BLaER1 treated with 17β-estradiol and CSF1 and Interleukin-3, amounts not matched to agents 10 nM and 100 nM (cell line): Measurements from ENCODE around the gene REPS2.

ENCODE experiments used
- H3K27ac ChIP-seq, 11 experiments: shearing (Covaris generic); formaldehyde crosslinking; 2 replicates each; pipeline ENCODE4 v1.8.1; 2022
- H3K27me3 ChIP-seq, 11 experiments: shearing (Covaris generic); formaldehyde crosslinking; 2 replicates each; pipeline ENCODE4 v1.8.1; 2022
- H3K36me3 ChIP-seq, 11 experiments: shearing (Covaris generic); formaldehyde crosslinking; 2 replicates each; pipeline ENCODE4 v1.8.1; 2022
- H3K4me1 ChIP-seq, 10 experiments: shearing (Covaris generic); formaldehyde crosslinking; 2 replicates each; pipeline ENCODE4 v1.8.1; 2022
- H3K4me2 ChIP-seq, 11 experiments: shearing (Covaris generic); formaldehyde crosslinking; 2 replicates each; pipeline ENCODE4 v1.8.1; 2022
- H3K4me3 ChIP-seq, 10 experiments: shearing (Covaris generic); formaldehyde crosslinking; 2 replicates each; pipeline ENCODE4 v1.8.1; 2022
- H3K9ac ChIP-seq, 11 experiments: shearing (Covaris generic); formaldehyde crosslinking; 2 replicates each; pipeline ENCODE4 v1.8.1; 2022
- H3K9me3 ChIP-seq, 11 experiments: shearing (Covaris generic); formaldehyde crosslinking; replicated peaks in 1 of 11; 2 replicates each; pipeline ENCODE4 v1.8.1; 2022
- H4K20me1 ChIP-seq, 11 experiments: shearing (Covaris generic); formaldehyde crosslinking; 2 replicates each; pipeline ENCODE4 v1.8.1; 2022
- Cebpa-rat ChIP-seq, 11 experiments: shearing (Covaris generic); IDR thresholded peaks; 2 replicates each; pipeline ENCODE4 v1.8.1; 2022

REPS2 gene

DNA sequence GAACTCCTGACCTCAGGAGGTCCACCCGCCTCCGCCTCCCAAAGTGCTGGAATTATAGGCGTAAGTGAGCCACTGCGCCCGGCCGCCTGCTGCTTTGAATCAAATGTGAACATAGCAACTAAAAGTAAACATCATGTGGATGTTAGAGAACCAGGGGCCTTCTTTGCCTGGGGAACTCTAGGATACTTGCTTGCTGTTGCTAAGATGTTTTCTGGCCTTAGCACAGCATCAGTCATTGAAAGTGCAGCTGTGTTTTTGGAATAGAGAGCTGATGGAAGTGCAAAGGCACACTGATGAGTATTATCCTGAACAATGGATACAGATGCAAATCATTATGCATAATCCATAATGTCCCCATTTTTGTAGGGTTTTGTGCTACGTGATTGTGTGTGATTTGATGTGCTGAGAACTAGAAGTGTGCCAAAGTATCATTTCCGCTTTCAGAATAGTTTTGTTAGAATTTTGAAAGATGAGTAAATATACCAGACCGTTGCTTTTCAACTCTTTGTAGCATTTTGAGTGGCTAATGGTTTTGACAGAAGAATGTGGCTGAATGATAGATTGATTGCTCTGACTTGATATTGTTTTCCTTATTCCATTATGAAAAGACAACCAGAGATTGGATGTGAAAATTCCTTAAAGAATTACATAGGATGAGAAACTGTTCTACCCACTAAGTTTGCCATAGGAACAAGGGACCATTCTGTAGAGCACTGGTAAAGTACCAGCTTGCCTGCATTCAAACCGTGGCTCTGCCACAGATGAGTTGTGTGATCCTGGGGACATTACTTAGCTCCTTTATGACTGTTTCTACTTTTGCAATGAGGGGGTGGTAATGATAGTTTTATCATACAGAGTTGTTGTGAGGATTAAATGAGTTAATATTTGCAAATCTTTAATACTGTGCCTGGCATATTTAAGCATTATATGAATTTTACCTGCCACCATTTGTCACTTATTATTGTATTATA is 74.7 kb downstream of the REPS2 start:
- TF ChIP-seq Cebpa-rat (IDR thresholded peaks at IDR 0.05), result no peak
- Histone ChIP-seq H3K4me2 (peak overlapping the region in 2 of 11 experiments; percentile 32 to 46; a peak in 4 of 22 replicates), H3K9ac (no peak overlapping the region), H3K27ac (no peak overlapping the region), H3K27me3 (peaks cover 75 to 100% (median 92%) of the 10 kb centered on the region in 11 experiments), H3K9me3 (no peaks in the 10 kb centered on the region), H3K36me3 (no peaks in the 10 kb centered on the region), H4K20me1 (peaks cover 0 to 6% (median 0%) of the 10 kb centered on the region in 11 experiments; a peak in 1 of 22 replicates), H3K4me3 (no peak overlapping the region), H3K4me1 (peaks cover 0 to 32% (median 14%) of the 10 kb centered on the region in 10 experiments; a peak in 16 of 20 replicates)

DNA sequence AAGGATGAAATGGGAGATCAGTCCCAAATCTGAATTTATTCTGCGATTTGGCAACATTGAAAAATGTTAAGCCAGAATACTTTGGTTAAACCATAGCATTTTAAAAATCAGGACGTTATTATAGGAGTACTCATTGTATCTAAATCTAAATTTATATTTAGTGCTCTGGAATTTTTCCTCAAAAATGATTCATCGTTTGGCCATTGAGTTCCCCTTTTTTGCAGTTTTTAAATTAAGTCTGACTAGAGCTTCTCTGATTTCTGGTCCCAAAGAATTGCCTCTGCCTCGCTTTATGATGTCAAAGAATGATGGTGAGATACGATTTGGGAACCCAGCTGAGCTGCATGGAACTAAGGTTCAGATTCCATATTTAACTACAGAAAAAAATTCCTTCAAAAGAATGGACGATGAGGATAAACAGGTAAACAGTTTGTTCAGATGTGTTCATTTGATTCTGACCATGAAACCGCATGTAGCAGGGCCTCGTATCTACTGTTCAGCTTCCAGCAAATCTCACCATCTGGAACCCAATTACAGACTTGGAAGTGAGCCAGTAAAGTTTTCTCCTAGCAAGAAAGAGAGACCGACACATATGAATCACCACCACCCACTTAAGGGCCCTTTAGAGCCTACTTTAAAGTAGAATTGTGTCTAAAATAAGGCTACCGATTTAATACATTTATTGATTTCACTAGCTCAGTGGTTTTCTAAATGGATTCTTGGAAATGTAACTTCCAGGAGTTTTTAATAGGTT is 75.6 kb downstream of the REPS2 start:
- Histone ChIP-seq H3K27me3 (peaks cover 82 to 100% (median 94%) of the 10 kb centered on the region in 11 experiments), H3K9me3 (no peaks in the 10 kb centered on the region), H3K4me1 (peaks cover 0 to 32% (median 14%) of the 10 kb centered on the region in 10 experiments; a peak in 16 of 20 replicates), H3K9ac (no peak overlapping the region), H3K4me2 (peak overlapping the region in 5 of 11 experiments; percentile 2 to 46 (median 14); a peak in 5 of 22 replicates), H4K20me1 (peaks cover 0 to 6% (median 0%) of the 10 kb centered on the region in 11 experiments; a peak in 1 of 22 replicates), H3K27ac (no peak overlapping the region), H3K36me3 (no peaks in the 10 kb centered on the region), H3K4me3 (no peak overlapping the region)
- no peak for TF ChIP-seq Cebpa-rat (IDR thresholded peaks at IDR 0.05)

DNA sequence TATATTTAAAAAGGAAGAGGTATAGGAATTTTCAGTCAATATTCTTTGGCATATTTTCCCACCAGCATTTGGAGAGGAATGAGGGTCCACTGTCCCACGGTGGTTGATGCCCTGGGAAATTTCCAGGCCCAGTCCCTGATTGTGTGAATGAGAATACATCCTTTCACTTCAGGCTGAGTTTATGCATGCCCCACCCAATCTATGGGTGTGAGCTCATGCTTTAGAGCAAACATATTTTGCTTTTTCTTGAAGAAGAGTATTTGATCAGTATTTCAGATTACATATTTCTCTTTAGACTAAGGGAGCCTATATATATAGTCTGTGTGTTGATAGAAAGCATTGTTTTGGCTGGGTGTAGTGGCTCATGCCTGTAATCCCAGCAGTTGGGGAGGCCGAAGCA is 77.2 kb downstream of the REPS2 start:
- H3K27me3 ChIP-seq, result peaks cover 92 to 100% (median 99%) of the 10 kb centered on the region in 11 experiments
- peaks cover 0 to 6% (median 0%) of the 10 kb centered on the region in 11 experiments; a peak in 3 of 22 replicates for H4K20me1 ChIP-seq
- peaks cover 0 to 32% (median 14%) of the 10 kb centered on the region in 10 experiments; a peak in 16 of 20 replicates for H3K4me1 ChIP-seq
- H3K4me2 ChIP-seq, result no peak overlapping the region; a peak in 2 of 22 replicates
- no peak overlapping the region for H3K9ac ChIP-seq
- no peaks in the 10 kb centered on the region for H3K36me3 ChIP-seq
- no peak overlapping the region for H3K4me3 ChIP-seq
- H3K9me3 ChIP-seq, result no peaks in the 10 kb centered on the region
- H3K27ac ChIP-seq, result peak overlapping the region in 1 of 11 experiments; percentile 43; a peak in 2 of 22 replicates
- TF ChIP-seq Cebpa-rat (IDR thresholded peaks at IDR 0.05), result no peak

DNA sequence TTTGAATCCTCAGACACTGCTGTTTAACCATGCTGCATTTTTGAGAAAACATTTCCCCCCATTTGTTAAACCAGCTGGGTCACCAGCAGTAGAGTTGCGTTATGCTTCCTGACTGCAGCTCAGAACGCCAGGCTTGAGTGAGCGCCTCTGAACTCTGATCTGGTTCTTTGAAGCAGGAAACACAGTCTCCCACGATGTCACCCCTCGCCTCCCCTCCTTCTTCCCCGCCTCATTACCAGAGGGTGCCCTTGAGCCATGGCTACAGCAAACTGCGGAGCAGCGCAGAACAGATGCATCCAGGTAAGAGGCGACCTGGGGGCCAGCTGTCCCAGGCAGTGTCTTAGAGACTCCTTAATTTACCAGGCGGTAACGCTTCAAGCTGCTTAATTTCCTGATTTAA is 78.4 kb downstream of the REPS2 start:
- H3K4me2 ChIP-seq, result peak overlapping the region in 10 of 11 experiments; percentile 8 to 56 (median 40); a peak in 17 of 22 replicates

DNA sequence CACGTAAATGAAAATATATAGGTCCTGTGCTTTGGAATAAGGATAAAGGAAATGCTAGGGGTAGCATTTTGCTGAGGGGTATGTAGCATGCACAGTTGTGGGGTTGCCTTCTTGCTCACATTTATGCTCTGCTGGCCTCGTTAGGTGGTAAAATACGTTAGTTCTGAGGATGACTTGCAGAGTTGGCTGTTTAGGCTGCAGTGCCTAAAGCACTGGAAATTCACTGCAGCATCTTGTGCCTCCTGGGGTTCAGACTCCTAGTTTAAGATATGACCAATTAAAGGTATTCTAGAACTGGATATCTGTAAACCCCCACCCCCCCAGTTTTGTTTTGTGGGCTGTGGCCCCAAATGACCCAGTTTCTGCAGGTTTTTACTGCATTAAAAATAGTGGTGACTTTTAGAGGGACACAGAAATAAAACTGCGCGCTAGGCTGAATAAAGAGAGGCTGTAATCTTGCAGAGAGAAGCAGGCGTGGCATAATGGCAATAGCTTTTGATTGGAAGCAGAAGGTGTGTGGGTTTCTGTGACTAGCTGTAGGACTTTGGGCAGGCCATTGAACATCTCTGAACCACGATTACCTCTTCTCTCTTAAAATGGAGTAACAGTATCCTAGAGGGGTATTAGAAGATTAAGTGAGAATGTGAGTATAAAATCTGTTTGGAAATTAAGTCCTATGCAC is 79.3 kb downstream of the REPS2 start:
- Histone ChIP-seq H3K27me3 (peaks cover 93 to 100% (median 99%) of the 10 kb centered on the region in 11 experiments), H3K27ac (no peak overlapping the region), H3K36me3 (no peaks in the 10 kb centered on the region), H4K20me1 (peaks cover 0 to 6% (median 0%) of the 10 kb centered on the region in 11 experiments; a peak in 3 of 22 replicates), H3K9ac (no peak overlapping the region), H3K4me2 (no peak overlapping the region; a peak in 2 of 22 replicates), H3K4me1 (peaks cover 0 to 32% (median 14%) of the 10 kb centered on the region in 10 experiments; a peak in 16 of 20 replicates), H3K4me3 (no peak overlapping the region), H3K9me3 (no peaks in the 10 kb centered on the region)
- TF ChIP-seq Cebpa-rat (IDR thresholded peaks at IDR 0.05), result no peak

More for the DNA sequence above, 78.4 kb downstream of the REPS2 start:
- Histone ChIP-seq H3K9me3 (no peaks in the 10 kb centered on the region), H3K27ac (peak overlapping the region in 4 of 11 experiments; percentile 16 to 45 (median 36); a peak in 5 of 22 replicates), H4K20me1 (peaks cover 0 to 6% (median 0%) of the 10 kb centered on the region in 11 experiments; a peak in 3 of 22 replicates), H3K4me3 (no peak overlapping the region), H3K4me1 (peaks cover 0 to 32% (median 14%) of the 10 kb centered on the region in 10 experiments; a peak in 16 of 20 replicates), H3K9ac (no peak overlapping the region; a peak in 1 of 22 replicates), H3K36me3 (no peaks in the 10 kb centered on the region), H3K27me3 (peaks cover 91 to 100% (median 99%) of the 10 kb centered on the region in 11 experiments)
- TF ChIP-seq Cebpa-rat (IDR thresholded peaks at IDR 0.05), result peak in 2 of 11 experiments; percentile 40 to 43; a peak in 1 of 22 replicates

DNA sequence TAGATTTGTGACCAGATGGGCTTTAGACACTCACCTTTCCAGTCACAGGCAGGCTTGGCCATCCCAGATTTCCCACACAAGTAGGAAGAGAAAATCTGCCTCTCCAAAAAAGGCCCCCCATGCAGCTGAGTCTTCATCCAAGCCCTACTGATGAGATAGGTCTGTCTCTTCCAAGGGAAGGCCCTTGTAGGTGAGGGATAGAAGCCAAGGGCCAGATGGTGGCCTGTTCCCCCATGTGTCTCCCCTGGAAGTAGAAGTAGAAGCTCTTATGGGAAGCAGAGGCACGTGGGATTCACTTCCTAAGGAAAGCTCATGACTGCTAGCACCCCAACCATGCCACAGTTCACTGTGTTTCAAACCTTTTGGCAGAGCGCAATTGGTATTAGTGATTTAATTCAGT is 81.5 kb downstream of the REPS2 start:
- no peaks in the 10 kb centered on the region for H3K9me3 ChIP-seq
- H3K9ac ChIP-seq, result no peak overlapping the region
- TF ChIP-seq Cebpa-rat (IDR thresholded peaks at IDR 0.05), result no peak

DNA sequence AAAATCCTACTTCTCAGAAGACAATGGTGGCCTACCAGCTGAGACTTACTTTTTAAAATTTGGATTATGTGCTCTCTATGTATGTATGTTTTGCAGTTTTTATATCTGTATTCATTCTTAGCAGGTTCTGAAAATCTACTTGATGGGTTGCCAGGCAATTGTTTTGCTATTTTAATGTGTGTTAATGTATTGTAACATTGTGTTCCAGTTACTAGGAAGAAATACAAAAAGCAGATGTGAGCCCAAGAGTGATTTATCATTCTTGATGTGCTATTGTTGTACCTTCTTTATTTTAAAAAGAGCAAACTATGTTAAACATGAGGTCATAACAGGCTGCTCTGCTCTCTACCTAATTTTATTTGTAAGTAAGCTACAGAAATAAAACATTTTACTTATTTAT is 81.9 kb downstream of the REPS2 start:
- Histone ChIP-seq H3K9ac (no peak overlapping the region), H3K4me1 (peaks cover 0 to 17% (median 7%) of the 10 kb centered on the region in 10 experiments; a peak in 15 of 20 replicates), H3K27me3 (peaks cover 96 to 100% (median 99%) of the 10 kb centered on the region in 11 experiments), H3K4me3 (no peak overlapping the region), H3K9me3 (no peaks in the 10 kb centered on the region), H3K27ac (no peak overlapping the region), H3K36me3 (no peaks in the 10 kb centered on the region), H4K20me1 (peaks cover 0 to 9% (median 0%) of the 10 kb centered on the region in 11 experiments; a peak in 3 of 22 replicates), H3K4me2 (no peak overlapping the region)
- TF ChIP-seq Cebpa-rat (IDR thresholded peaks at IDR 0.05), result no peak

More for the DNA sequence above, 81.5 kb downstream of the REPS2 start:
- no peaks in the 10 kb centered on the region for H3K36me3 ChIP-seq
- H3K4me2 ChIP-seq, result no peak overlapping the region
- no peak overlapping the region for H3K4me3 ChIP-seq
- H3K27me3 ChIP-seq, result peaks cover 96 to 100% (median 99%) of the 10 kb centered on the region in 11 experiments
- peaks cover 0 to 17% (median 7%) of the 10 kb centered on the region in 10 experiments; a peak in 15 of 20 replicates for H3K4me1 ChIP-seq
- no peak overlapping the region for H3K27ac ChIP-seq
- peaks cover 0 to 9% (median 0%) of the 10 kb centered on the region in 11 experiments; a peak in 3 of 22 replicates for H4K20me1 ChIP-seq

DNA sequence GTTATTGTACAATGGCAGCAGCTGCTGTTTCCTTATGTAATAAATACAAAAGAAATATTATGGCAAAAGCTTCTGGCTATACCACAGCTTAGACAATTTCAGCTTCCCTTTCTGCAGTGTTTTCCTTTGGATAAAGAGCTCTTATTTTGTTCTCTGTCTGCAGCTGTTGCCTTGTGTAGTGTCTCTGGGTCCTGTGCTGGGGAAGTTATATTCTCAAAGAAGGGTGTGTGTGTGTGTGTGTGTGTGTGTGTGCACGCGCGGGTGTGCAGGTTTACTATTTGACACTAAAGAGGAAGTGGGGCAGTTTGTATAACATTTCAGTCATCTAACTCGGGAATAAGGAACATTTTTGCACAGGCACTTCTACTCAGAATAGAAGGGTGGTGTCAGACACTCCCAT is 83.6 kb downstream of the REPS2 start:
- Histone ChIP-seq H3K4me2 (no peak overlapping the region), H3K36me3 (no peaks in the 10 kb centered on the region), H3K27ac (no peak overlapping the region), H3K27me3 (peaks cover 95 to 100% (median 99%) of the 10 kb centered on the region in 11 experiments), H3K9ac (no peak overlapping the region), H3K9me3 (no peaks in the 10 kb centered on the region), H4K20me1 (peaks cover 0 to 4% (median 0%) of the 10 kb centered on the region in 11 experiments; a peak in 3 of 22 replicates), H3K4me1 (peaks cover 0 to 7% (median under 1%) of the 10 kb centered on the region in 10 experiments; a peak in 11 of 20 replicates), H3K4me3 (no peak overlapping the region)
- TF ChIP-seq Cebpa-rat (IDR thresholded peaks at IDR 0.05), result no peak
